Kidney (tissue), 14 donors: Measurements from ENCODE around the gene KRT40. TPM values are rescaled to one million over a fixed set of nuclear protein-coding genes. Genes with fewer than 3 reads are reported as not detected.

Experiments
- DNase-seq, 5 donors: peaks; one replicate each; pipeline ENCODE4 v3.0.0-alpha.2; 2013 to 2020
- FAIRE-seq: peaks from 2 replicates; lab custom pipeline; 2012; peaks lifted over from hg19 to GRCh38; lab: Jason Lieb, UNC
- H3K27ac ChIP-seq, 2 donors: one replicate each; pipeline ENCODE4 v1.7.0; 2013; ENCODE audit warnings: low read depth in 2 of 2, low read length in 2 of 2, inconsistent platforms in 1 of 2
- H3K27me3 ChIP-seq: one replicate; pipeline ENCODE4 v1.7.1; 2013; ENCODE audit warnings: low read length, inconsistent platforms; ENCODE audit not compliant: control insufficient read depth, insufficient read depth
- H3K36me3 ChIP-seq, 3 donors: one replicate each; pipeline versions ENCODE4 v1.7.0 to v1.7.1; 2013; ENCODE audit warnings: low read length in 3 of 3, control low read depth in 1 of 3, inconsistent platforms in 1 of 3; ENCODE audit not compliant: insufficient read depth in 3 of 3, control insufficient read depth in 2 of 3
- H3K4me1 ChIP-seq, 3 donors: one replicate each; pipeline versions ENCODE4 v1.7.0 to v1.7.1; 2013; ENCODE audit warnings: low read length in 3 of 3, inconsistent platforms in 1 of 3, low read depth in 1 of 3; ENCODE audit not compliant: control insufficient read depth in 2 of 3, insufficient read depth in 2 of 3
- H3K4me3 ChIP-seq, 3 donors: one replicate each; pipeline versions ENCODE4 v1.7.0 to v1.8.1; 2013; ENCODE audit warnings: low read length in 3 of 3, control low read depth in 1 of 3, inconsistent platforms in 1 of 3
- H3K9ac ChIP-seq, 3 donors: one replicate each; pipeline versions ENCODE4 v1.7.0 to v1.7.1; 2013; ENCODE audit warnings: low read length in 3 of 3, control low read depth in 1 of 3, inconsistent platforms in 1 of 3
- H3K9me3 ChIP-seq, 3 donors: one replicate each; pipeline versions ENCODE4 v1.7.0 to v1.7.1; 2013; ENCODE audit warnings: low read length in 3 of 3, control low read depth in 1 of 3, inconsistent platforms in 1 of 3; ENCODE audit not compliant: control insufficient read depth in 2 of 3, insufficient read depth in 1 of 3
- CTCF ChIP-seq: IDR thresholded peaks from 3 replicates; pipeline ENCODE4 v1.5.1; 2012; ENCODE audit warnings: mild to moderate bottlenecking, moderate library complexity, borderline replicate concordance; ENCODE audit not compliant: insufficient read depth; ENCODE audit errors: extremely low read depth
- intact Hi-C: fragments of 100-400 bp; cut with DNase I; formaldehyde crosslinking; loops from one replicate; pipeline ENCODE4 v1.11.1; 2022
- polyA plus RNA-seq: library from polyadenylated mRNA; stranded (reverse); fragments of 350-450 nt; fragmentation: Illumina TruSeq; extraction: RNeasy Lipid Tissue Mini Kit (QIAGEN cat#74804); gene quantifications from one replicate; pipeline ENCODE4 v1.2.3, GENCODE V29; 2014; ENCODE audit warnings: low read depth, low replicate concordance; ENCODE audit not compliant: insufficient read depth
- total RNA-seq: library from RNA; stranded (reverse); fragmentation: NEBNext Ultra II Directional; extraction: Animal tissue kit (Norgen Biotek cat#: 25700); gene quantifications from one replicate; pipeline ENCODE4 v1.2.1, GENCODE V29; 2021
- donor health status: control.
- donor health status: control.
- donor health status: control.
- donor health status: control.
- donor health status: control.
- donor health status: DM: yes; HTN: yes; CAD: no.
- donor health status: Normal renal cell carcinoma (clear cell type).

KRT40 gene
- total and polyA plus RNA-seq, 2 donors from 2014 or later, result not detected

DNA sequence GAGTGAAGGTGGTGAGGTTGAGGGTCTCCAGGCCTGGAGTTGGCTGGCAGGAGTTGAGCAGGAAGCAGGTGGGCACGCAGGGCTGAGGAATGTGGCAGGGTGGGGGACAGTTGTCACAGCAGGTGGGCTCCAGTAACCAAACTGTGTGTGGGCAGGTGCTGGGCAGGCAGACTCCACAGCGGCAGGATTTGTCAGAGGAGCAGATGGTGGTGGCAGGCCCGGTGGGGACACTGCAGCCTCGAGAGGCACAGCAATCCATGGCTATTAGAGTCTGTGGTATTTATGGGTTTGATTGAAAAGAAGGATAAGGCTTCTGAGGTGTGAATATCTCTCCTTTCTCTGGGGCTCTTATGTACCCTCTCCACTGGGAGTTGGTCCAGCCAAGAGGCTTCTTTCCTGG, 9.7 kb upstream of the KRT40 start, which contains the start of gene KRTAP3-3:
Gene KRTAP3-3 (minus strand): TSS at position 326 of the 400 bp plus-strand sequence. CDS start 67 bp downstream, at position 259.
- Histone ChIP-seq H3K27ac (no peak within 1 kb of the TSS), H3K9me3 (no peaks in the 10 kb centered on the region), H3K36me3 (no peaks in the 10 kb centered on the region), H3K4me1 (no peaks in the 10 kb centered on the region), H3K27me3 (no peaks in the 10 kb centered on the region), H3K4me3 (no peak within 1 kb of the TSS), H3K9ac (no peak within 1 kb of the TSS)
- intact Hi-C loops, result no loop called here
- DNase-seq, result no peak
- TF ChIP-seq CTCF, result no peak
- no peak for FAIRE-seq

GRCh38 chr17:40993084-40993483, 9.0 kb upstream of the KRT40 start:
- intact Hi-C loops, result no loop called here
- Histone ChIP-seq H3K27ac (no peak overlapping the region), H3K9me3 (no peaks in the 10 kb centered on the region), H3K4me3 (no peak overlapping the region), H3K4me1 (no peaks in the 10 kb centered on the region), H3K36me3 (no peaks in the 10 kb centered on the region), H3K27me3 (no peaks in the 10 kb centered on the region), H3K9ac (no peak overlapping the region)
- no peak for TF ChIP-seq CTCF
- DNase-seq (no peak), FAIRE-seq (no peak)

DNA sequence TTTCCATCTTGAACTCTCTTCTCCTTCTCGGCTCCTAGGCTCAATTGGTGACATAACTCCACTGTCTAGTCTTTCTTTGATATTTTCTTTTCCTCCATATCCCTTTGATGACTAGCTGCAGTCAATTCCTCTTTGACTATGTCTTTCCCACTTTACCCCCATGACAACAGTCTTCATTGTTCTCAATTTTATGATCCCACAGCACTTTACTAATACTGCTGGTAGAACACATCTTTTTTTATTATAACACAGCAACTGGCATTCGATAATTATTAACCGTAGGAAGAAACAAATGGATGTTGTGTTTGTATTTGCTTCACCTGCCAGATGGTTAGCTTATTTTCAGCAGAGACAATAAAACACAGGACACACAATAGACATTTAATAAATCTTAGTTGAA, 8.5 kb upstream of the KRT40 start:
- no peaks in the 10 kb centered on the region for H3K27me3 ChIP-seq
- DNase-seq (no peak), FAIRE-seq (no peak)
- no peak overlapping the region for H3K27ac ChIP-seq
- H3K4me3 ChIP-seq, result no peak overlapping the region
- H3K9ac ChIP-seq, result no peak overlapping the region
- intact Hi-C loops, result no loop called here
- H3K4me1 ChIP-seq, result no peaks in the 10 kb centered on the region
- TF ChIP-seq CTCF, result no peak
- H3K9me3 ChIP-seq, result no peaks in the 10 kb centered on the region
- H3K36me3 ChIP-seq, result no peaks in the 10 kb centered on the region

GRCh38 chr17:40986920-40987319, 2.8 kb upstream of the KRT40 start:
- H3K9ac ChIP-seq, result no peak overlapping the region
- FAIRE-seq (no peak), DNase-seq (no peak)
- intact Hi-C loops, result no loop called here
- no peaks in the 10 kb centered on the region for H3K36me3 ChIP-seq
- no peak for TF ChIP-seq CTCF
- no peaks in the 10 kb centered on the region for H3K9me3 ChIP-seq
- no peak overlapping the region for H3K4me3 ChIP-seq
- no peaks in the 10 kb centered on the region for H3K4me1 ChIP-seq
- H3K27ac ChIP-seq, result no peak overlapping the region
- H3K27me3 ChIP-seq, result no peaks in the 10 kb centered on the region
